Suppressor macrophage (primary cell): ENCODE results near the gene DPAGT1.
"Not testable (repeated sequence)": the region's sequence is repeated elsewhere in the genome, so short reads cannot be mapped to it uniquely, and the experiment has no call there.

Source experiments
- DNase-seq, 4 experiments: peaks; one replicate each; pipeline ENCODE4 v3.0.0-alpha.2; 2020 to 2022

The DPAGT1 gene

GRCh38 chr11:119115484-119116234 is 14.0 kb upstream of the DPAGT1 start:
- DNase-seq, result peak; percentile 86 to 95 (median 93)

DNA sequence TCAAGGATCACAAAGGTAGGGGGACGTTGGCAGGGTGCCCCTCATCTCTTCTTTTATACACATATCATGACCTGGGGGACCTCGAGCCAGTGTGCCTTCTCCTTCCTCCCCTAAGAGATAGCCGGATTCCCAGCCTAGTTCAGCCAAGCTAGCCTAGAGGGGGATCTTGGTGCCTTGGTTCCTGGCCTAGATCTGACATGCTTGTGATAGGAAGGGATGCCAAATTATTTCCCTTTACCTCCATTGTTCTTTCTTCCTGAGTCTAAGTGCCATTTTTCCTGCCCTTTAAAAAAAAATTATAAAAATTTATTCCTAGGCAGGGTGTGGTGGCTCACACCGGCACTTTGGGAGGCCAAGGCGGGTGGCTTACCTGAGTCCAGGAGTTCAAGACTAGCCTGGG is 12.7 kb upstream of the DPAGT1 start:
- DNase-seq, result no peak

DNA sequence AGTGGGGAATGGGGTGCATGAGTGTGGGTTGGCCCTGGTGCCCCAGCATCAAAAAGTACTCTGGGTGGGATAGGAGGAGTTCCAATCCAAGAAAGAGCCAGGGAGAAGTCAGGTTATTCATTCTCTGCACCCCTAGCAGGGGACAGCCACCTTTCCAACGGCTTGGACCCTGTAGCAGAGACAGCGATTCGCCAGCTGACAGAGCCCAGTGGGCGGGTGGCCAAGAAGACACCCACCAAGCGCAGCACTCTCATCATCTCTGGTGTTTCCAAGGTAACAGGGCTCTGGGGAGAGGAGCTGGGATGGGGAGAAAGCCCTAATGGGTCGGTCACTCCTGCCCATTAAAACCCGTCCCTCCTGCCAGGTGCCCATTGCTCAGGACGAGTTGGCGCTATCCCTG is 12.1 kb upstream of the DPAGT1 start:
- no peak for DNase-seq

DNA sequence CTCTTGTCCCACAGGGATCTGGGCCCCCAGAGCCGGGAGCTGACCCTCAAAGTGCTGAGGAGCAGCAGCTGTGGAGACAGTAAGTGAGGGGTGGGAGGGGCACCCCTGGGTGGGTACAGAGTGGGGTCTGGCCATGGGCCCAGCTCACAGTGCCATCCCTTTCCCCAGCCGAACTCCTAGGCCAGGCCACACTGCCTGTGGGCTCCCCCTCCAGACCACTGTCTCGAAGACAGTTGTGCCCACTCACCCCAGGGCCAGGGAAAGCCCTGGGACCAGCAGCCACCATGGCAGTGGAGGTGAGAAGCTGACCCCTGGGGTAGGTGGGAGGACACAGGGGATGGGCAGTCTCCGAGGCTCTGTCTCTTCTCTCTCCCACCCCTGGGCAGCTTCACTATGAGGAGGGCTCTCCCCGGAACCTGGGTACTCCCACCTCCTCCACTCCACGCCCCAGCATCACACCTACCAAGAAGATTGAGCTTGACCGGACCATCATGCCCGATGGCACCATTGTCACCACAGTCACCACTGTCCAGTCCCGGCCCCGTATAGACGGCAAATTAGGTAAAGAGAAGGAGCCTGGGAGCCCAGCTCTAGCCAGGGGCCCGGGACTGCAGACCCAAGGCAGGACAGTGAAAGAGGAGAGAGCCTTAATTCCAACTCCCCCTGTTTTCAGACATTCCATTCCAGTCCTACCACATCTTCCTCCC is 10.8 kb upstream of the DPAGT1 start:
- no peak for DNase-seq

DNA sequence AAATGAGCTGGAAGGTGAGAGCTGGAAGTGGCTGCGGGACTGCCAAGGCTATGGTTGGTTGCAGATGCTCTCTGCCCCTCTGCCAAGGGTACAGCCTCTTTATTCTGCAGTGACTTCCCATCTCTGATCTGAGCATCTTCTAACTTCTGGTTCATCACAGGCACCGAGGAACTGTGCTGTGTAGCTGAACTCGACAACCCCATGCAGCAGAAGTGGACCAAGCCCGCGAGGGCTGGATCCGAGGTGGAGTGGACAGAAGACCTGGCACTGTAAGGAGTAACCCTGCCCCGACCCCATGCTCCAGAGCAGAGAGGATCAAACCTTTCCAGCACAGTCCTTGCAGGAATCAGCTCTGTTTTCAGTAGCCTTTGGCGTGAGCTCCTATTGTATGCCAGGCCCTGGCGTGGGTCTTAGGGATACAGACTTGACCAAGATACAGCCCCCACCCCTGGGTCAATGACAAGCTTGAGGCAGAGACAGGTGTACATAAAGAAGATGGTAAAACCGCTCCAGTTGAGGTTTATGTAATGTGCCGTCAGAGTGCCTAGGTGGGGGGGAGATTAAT is 9.8 kb upstream of the DPAGT1 start:
- no peak for DNase-seq

DNA sequence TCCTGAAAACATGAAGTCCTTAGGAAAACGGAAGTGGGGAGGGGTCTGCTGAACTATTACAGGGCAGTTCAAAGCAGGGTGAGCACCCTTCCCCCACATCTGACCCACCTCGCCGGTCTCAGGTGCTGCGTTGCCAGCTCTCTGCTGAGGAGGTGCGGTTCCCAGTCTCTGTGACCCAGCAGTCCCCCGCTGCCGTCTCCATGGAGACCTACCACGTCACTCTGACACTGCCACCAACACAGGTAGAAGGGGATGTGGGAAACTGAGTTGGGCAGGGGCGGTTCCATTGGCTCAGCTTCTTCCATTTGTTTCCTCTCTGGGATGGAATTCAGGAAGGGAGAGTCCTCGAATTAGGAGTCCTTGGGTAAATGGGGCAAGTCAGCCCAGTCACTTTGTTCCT is 8.8 kb upstream of the DPAGT1 start:
- DNase-seq, result no peak

GRCh38 chr11:119109843-119110242 is 8.2 kb upstream of the DPAGT1 start:
- DNase-seq, result no peak

DNA sequence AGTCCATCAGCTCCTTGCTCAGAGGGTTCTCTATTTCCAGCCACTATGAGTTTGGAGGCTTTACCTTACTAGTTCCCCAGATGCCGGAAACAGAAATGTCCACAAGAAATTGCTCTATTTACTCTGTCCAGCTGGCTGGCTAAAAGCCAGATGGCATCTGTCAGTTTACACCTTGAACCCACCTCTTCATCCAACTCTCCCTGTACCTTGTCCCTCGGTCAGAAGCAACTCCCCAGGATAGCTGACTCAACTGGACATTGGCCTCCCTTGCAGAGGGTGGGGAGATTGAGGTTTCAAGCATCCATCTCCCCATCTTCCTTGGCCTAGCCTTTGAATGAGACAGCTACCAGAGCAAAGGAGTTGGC is 7.2 kb upstream of the DPAGT1 start:
- no peak for DNase-seq

GRCh38 chr11:119108146-119108856 is 6.6 kb upstream of the DPAGT1 start:
- DNase-seq, result peak; percentile 60 to 81 (median 80)

- DNase-seq, result peak in 2 of 4 experiments; percentile 19 to 32
Measured at GRCh38 chr11:119107538-119108145, 6.0 kb upstream of the DPAGT1 start.

GRCh38 chr11:119106564-119107537 is 5.2 kb upstream of the DPAGT1 start, which contains the start of gene C2CD2L:
Gene C2CD2L, plus strand, starts transcription at chr11:119107344. Its CDS starts 398 bp downstream, at chr11:119107742.
- peak; percentile 96 to 98 (median 98) for DNase-seq

GRCh38 chr11:119103793-119104192 is 2.1 kb upstream of the DPAGT1 start:
- peak in 2 of 4 experiments; percentile 22 to 46 for DNase-seq

DNA sequence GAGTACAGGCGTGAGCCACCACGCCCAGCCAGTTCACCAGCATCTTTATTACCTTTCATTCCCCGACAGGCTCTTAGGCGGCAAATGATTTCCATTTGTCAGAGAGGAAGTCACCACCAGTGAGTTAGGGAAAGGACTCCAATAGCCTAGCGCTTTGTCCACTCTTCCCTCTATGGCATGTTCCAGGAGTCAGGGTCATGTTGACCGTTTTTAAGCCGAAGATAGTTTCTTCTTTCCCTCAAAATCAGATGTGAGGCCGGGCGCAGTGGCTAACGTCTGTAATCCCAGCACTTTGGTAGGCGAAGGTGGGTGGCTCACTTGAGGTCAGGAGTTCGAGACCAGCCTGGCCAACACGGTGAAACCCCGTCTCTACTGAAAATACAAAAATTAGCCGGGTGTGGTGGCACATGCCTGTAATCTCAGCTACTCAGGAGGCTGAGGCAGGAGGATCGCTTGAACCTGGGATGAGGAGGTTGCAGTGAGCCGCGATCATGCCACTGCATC is 1.6 kb upstream of the DPAGT1 start:
- not testable (repeated sequence) for DNase-seq

DNA sequence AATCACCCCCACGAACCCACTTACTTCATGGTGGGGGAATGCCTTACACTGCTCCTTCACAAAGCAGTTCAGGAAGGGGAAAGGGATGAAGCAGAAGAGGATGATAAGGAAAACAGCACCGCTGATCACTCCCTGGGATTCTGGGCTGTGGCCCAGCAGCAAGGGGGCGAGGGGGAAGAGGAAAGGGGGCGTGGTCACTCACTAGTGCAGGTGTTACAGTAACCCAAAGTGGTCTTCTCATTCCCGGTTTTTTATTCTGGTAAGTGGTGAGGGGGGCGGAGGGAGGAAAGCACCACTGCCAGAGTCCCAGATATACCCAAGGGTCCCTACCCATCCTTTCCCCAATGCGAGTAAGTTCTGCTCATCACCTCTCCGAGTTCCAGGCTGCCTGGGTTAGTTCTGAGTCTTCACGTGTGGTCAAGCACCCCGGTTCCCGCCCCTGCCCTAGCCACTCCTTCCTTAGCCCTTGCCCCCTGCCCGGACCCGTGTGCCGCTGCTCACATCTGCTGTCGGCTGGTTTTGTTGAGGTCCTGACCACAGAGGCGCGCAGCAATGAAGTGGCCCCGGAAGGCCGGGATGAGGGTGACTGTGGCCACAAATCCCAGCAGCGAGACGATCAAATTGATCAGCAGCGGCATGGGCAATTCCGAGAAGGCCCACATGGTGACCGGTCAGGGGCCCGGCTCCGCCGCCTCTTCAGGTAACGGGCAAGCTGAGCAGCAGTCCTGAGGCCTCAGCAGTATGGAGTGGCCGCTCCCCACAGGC is 477 bp downstream of the DPAGT1 start:
- DNase-seq, result no peak

GRCh38 chr11:119100246-119100970 is 1.2 kb downstream of the DPAGT1 start:
- DNase-seq, result peak in 3 of 4 experiments; percentile 44 to 62 (median 53)

- DNase-seq, result no peak
Measured at GRCh38 chr11:119099711-119100110, 1.9 kb downstream of the DPAGT1 start.

- peak; percentile 99 to 100 (median 100) for DNase-seq
Measured at GRCh38 chr11:119095066-119095880, 6.4 kb downstream of the DPAGT1 start.

DNA sequence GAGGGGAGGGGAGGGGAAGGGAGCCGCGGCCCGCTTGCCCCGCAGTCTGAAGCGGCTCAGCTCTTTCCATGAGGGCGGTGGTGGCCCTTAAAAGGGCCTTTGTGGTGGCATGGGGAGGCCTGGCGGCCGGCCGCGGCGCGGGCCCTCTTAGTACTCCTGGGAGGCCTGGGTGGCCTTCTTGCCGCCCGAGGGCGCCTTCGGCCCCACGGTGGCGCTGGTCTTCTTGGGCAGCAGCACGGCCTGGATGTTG is 6.9 kb downstream of the DPAGT1 start:
- DNase-seq, result peak; percentile 85 to 94 (median 92)
